ENCODE measurements around the gene TRIM36.

GRCh38 chr5:115109840-115110239 is 59.9 kb downstream of the TRIM36 start:
- TF ChIP-seq CTCF (IDR thresholded peaks at IDR 0.05) (no peak), POLR2A (IDR thresholded peaks at IDR 0.05) (no peak)

Measured in lower leg skin (tissue), 3 donors.